Stimulated activated CD8-positive, alpha-beta memory T cell treated with anti-CD3 and anti-CD28 coated beads, Interleukin-4, amount 100 ng/mL, for 1 hour (primary cell): Measurements from ENCODE around the gene TMEM259.
"Not testable (repeated sequence)": the region's sequence is repeated elsewhere in the genome, so short reads cannot be mapped to it uniquely, and the experiment has no call there.

Experiments
- DNase-seq, 2 donors: peaks; one replicate each; pipeline ENCODE4 v3.0.0-alpha.2; 2020; ENCODE audit warnings: low read depth in 2 of 2, low spot score in 1 of 2

TMEM259 gene

DNA sequence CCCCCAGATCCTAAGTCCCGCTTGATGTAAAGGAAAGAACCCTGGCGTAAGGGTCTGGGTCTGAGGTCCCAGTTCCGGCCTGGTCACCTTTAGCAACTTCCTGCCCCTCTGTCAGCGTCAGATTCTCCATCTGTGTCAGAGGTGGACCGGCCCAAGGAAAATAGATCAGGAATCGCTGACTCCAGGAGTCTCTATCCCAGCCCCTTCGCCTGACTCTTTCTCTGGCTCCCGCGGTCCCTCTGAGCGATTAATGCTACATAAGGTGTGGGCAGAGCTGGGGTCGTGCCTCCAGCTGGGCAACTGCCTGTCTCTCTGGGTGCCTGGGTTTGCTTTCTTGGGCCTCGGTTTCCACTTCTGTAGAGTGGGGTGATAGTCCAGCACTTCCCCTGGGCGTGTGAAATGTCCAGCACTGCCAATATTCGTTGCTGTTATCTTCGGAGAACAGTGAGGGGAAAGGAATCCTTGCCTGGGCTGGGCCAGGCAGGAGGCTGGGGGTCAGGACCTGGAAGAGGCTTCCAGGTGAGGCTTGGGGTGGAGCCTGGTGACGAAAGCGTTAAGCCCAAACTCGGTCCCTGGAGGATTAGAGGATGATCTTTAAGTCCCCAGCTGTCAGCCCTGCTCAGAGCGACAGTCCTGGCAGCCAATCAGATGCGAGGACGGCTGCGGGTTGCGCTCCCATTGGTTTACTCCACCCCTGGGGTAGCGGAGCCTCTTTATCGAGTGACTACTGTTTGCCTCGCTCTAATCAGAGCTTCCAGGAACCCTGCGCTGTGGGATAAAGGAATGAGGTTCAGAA, 19.8 kb upstream of the TMEM259 start:
- peak; percentile 78 to 81 for DNase-seq

- peak; percentile 96 to 98 for DNase-seq
Observed at GRCh38 chr19:1039646-1040475, 18.9 kb upstream of the TMEM259 start, which contains the start of gene ABCA7. TSS of gene ABCA7 (plus strand) at chr19:1040107. CDS start at chr19:1041362, 1,255 bp downstream.

DNA sequence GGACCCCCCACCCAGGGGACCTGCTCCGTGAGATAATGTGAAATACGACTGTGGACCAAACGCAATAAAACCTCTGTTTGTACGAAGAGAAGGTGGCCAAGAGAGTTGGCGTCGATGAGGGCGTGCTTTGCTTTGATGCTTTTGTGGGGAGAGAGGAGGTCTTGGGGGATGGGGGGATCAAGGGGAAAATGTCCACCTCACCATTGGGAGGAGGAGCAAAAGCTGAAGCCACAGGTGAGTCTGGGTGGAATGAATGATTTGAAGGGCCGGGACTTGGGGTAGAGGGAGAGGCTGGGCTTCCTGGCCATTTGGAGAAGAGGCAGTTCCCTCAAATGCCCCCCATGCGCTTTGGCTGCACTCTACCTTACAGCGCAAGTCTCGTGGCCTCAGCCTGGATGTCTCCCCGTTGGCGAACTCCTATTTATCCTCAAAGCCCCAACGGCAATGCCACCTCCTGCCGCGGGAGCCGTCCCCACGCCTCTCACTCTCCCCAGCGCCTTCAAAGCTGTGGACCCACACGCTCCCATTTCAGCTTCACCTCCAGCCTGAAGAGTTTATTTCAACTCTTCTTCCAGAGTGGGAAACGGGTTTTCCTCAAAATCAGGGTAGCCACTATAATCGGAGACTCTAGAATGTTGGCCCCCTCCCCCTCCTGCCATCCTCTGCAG, 18.2 kb upstream of the TMEM259 start:
- DNase-seq, result no peak

DNA sequence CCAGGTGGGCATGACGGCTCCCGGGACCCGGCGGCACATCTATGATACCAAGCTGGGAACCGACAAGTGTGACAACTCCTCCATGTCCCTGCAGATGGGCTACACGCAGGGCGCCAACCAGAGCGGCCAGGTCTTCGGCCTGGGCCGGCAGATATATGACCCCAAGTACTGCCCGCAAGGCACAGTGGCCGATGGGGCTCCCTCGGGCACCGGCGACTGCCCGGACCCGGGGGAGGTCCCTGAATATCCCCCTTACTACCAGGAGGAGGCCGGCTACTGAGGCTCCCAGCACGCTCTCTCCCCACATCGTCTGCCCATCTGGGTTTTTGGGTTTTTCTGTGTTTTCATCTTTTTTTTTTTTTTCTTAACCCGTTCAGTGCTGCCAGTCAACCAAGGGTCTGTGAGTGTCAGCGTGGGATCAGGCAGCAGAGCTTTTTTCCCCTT, 16.7 kb upstream of the TMEM259 start:
- DNase-seq, result no peak

- DNase-seq, result no peak
Observed at GRCh38 chr19:1035998-1036621, 15.2 kb upstream of the TMEM259 start.

DNA sequence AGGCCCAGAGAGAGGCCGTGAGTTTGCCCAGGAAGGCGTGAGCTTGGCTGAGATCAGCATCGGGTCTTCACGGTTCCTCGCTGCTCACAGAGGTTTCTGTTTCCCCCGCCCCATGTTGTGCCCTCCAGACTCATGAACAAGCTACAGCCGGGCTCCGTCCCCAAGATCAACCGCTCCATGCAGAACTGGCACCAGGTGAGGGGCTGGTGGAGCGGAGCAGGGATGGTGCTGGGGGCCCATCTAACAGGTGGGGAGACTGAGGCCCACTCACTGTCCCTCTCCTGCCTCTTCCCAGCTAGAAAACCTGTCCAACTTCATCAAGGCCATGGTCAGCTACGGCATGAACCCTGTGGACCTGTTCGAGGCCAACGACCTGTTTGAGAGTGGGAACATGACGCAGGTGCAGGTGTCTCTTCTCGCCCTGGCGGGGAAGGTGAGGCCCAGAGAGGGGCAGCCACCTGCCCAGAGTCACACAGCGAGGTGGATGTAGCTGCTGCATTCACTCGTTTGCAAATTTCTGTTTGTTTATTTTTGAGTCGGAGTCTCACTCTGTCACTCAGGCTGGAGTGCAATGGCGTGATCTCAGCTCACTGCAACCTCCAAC, 11.4 kb upstream of the TMEM259 start:
- no peak for DNase-seq

GRCh38 chr19:1028062-1028926, 7.4 kb upstream of the TMEM259 start:
- no peak for DNase-seq

DNA sequence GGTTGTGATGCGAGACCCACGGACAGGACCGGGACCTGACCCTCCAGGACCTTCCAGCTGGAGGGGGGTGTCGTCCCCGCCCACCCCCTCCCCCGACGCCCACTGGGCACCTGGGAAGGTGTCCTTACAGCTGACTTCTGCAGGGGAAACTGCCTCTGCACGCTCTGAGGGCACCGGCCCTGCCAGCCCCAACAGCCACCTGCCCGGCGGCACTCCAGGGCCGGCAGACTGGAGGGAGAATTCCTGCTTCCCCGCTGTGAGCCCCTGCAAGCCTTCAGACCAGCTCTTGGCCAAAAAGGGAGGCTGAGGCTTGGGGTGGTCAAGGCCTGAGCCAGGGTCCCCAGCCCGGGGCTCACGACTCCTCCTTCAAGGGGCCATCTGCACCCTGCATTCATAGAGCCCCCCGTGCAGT, 6.7 kb upstream of the TMEM259 start:
- no peak for DNase-seq

DNA sequence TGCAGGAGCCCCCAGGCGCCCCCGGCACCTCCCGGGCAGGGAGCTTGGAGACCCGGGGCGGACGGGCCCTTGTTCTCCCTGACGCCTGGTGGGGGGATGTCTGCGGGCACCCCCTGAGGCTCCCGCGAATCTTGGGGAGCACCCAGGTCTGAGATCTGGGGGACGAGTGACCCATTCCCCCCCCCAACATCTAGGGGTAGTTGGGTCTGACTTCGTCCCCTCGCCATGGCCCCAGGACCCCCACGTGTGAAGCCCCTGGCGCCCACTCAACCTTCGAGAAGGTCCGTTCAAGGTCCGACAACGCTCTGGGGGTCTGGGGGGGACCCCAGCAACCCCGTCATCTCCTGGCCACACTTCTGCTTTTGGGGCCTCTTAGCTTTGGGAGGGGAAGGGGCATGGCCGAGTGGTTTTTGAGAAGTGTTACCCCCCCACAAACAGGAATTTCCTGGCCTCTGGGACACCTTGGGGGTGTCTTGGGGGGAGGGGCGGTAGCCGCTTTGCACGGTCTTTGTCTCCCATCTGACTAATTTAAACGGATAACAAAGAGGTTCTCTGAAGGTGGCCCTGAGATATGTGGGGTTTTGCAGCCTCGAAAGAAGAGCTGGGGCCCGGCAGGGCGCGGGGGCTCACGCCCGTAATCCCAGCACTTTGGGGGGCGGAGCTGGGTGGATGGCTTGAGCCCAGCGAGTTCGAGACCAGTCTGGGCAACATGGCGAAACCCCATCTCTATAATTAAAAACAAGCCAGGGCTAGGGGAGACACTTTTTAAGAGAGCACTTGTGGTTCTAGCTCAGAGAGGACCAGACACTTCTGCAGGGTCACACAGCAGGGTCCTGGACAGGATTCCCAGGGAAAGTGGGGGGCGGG, 6.1 kb upstream of the TMEM259 start:
- no peak for DNase-seq

DNA sequence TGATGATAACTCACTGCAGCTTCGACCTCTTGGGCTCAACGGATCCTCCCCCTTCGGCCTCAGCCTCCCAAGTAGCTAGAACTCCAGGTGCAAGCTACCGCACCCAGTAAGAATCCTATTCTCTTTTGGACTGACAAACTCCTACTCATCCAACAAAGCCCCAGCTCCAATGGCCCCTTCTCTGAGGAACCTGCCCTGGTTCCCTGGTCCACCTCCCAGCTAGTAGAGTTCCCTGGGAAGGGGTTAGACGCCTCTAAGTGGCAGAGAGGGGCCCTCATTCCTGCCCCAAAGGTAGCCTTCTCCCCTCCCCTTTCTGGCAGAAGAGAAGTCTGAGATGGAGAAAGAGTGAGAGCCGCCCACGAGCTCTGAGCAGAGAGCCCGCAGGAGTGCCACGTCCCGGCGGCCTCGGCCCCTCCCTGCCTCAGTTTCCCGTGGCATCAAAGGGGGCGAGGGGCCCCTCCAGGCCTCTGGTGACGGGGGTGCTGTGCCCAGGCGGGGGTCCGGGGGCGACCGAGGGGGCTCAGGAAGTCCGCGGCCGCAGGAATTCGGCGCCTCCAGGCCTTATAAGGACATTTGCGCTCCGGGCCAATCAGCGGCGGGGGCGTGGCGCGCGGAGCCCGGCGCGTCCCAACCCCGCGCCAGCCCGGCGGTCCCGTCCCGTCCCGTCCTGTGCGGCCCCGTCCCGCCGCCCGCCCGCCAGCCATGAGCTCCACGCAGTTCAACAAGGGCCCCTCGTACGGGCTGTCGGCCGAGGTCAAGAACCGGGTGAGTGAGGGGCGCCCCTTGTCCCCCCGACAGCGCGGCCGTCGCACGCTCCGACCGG, 5.2 kb upstream of the TMEM259 start, which contains the start of gene CNN2:
Gene CNN2 (plus strand): TSS at position 649 of the 823 bp plus-strand sequence. CDS start 54 bp downstream, at position 703.
- DNase-seq, result peak in 1 of 2 donors; percentile 35

- DNase-seq, result not testable (repeated sequence)
Observed at GRCh38 chr19:1025080-1025479, 4.2 kb upstream of the TMEM259 start.

- not testable (repeated sequence) for DNase-seq
Observed at GRCh38 chr19:1023883-1024188, 2.9 kb upstream of the TMEM259 start.

DNA sequence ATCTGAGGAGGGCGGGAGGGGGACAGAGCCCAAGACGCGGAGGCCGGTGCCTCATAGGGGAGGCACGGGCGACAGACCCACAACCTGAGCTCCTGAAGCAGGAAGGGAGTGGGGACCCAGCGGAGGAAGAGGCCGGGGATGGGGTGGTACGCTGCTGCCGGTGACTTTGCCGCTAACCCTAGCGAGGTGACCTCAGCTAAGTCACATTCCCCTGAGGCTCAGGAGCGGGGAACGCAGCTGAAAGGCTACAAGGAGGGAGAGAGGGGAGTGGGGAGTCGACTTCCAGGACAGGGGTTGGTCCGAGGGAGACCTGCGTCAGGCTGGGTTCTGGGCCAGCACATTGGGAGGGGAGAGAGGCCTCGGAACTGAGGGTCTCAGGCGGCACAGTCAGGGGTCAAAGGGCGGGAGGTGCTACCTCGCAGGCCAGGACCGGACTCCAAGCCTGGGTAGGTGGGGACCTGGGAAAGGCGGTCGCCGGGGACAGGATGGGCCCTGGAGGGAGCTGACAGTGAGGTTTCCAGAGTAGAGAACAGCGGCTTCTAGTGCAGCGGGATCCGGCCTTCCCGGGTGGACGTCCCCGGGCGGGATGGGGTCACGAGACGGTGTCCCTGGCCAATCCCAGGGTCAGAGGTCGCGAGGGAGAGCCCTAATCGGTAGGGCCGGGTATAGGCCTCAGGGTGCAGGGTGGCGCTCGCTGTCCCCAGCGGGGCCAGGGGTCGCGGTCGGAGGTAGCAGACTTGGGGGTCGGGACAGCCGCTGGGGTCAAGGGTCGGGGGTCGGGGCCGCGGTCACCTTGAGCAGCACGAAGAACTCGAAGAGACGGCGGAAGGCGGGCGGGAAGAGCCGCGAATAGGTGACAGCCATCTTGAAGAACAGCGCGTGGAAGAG, 699 bp downstream of the TMEM259 start:
- no peak for DNase-seq

DNA sequence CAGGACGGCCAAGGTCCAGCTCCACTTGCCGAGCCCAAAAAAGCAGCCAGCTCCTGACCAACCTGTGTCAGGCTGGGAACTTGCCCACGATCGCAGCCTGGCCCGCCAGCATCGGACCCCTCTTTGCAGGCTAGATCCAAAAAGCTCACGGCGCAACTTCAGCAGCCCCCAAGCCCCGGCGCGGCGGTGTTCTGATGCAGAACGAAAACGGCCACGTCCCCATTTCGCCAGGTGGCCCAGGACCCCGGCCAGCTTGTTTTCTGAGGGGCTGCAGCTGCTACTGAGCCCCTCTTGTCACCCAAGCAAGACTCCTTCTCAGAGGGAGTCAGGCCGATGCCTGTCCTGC, 1.3 kb downstream of the TMEM259 start:
- no peak for DNase-seq

- no peak for DNase-seq
Observed at GRCh38 chr19:1018932-1019615, 1.8 kb downstream of the TMEM259 start.

GRCh38 chr19:1018393-1018792, 2.5 kb downstream of the TMEM259 start:
- no peak for DNase-seq
